ENCODE data around the gene SPEF1. TPM values are rescaled to one million over a fixed set of nuclear protein-coding genes. Genes with fewer than 3 reads are reported as not detected.

SPEF1 gene
- total RNA-seq, 1 donor from 2014 or later = not detected

- Mint-ChIP-seq H3K27me3 (ENCODE audit: unreplicated experiment) (no peaks in the 10 kb centered on the region), H3K4me1 (ENCODE audit: unreplicated experiment) (peaks cover 27% of the 10 kb centered on the region), H3K4me3 (ENCODE audit: unreplicated experiment) (no peak overlapping the region), H3K9me3 (ENCODE audit: unreplicated experiment) (no peaks in the 10 kb centered on the region), H3K27ac (ENCODE audit: unreplicated experiment) (no peak overlapping the region), H3K36me3 (ENCODE audit: unreplicated experiment) (peaks cover 3% of the 10 kb centered on the region)
- no peak for TF ChIP-seq CTCF (IDR thresholded peaks at IDR 0.05)
- DNase-seq (ENCODE audit: extremely low spot score, unreplicated experiment) = no peak
These were observed 15.9 kb downstream of the SPEF1 start for GRCh38 chr20:3765171-3765882.

DNA sequence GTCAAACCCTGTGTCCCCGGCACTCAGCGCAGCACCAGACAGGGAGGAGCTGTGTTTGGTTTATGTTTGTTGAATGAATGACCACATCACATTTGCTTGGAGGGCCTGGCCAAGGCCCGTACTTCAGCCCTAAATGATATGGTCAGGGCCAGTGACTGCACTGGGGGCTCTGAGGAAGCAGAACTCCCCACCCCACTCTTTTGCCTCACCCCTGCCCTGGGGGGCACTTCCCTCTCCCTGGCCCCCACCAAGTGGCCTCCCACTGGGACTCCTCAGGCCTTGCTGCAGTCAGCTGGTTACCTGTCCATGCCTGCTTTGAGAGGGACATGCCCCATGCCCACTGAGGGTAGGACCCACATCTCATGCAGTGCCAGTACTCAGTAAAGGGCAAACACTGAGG is 16.6 kb downstream of the SPEF1 start:
- H3K9me3 Mint-ChIP-seq (ENCODE audit: unreplicated experiment) = no peaks in the 10 kb centered on the region
- no peak overlapping the region for H3K27ac Mint-ChIP-seq (ENCODE audit: unreplicated experiment)
- H3K27me3 Mint-ChIP-seq (ENCODE audit: unreplicated experiment) = no peaks in the 10 kb centered on the region
- no peak for DNase-seq (ENCODE audit: extremely low spot score, unreplicated experiment)
- peaks cover 3% of the 10 kb centered on the region for H3K36me3 Mint-ChIP-seq (ENCODE audit: unreplicated experiment)
- H3K4me3 Mint-ChIP-seq (ENCODE audit: unreplicated experiment) = no peak overlapping the region
- peaks cover 27% of the 10 kb centered on the region for H3K4me1 Mint-ChIP-seq (ENCODE audit: unreplicated experiment)
- TF ChIP-seq CTCF (IDR thresholded peaks at IDR 0.05) = no peak

GRCh38 chr20:3763671-3764601 is 17.3 kb downstream of the SPEF1 start:
- H3K36me3 Mint-ChIP-seq (ENCODE audit: unreplicated experiment) = peaks cover 3% of the 10 kb centered on the region
- no peak for DNase-seq (ENCODE audit: extremely low spot score, unreplicated experiment)
- H3K27me3 Mint-ChIP-seq (ENCODE audit: unreplicated experiment) = no peaks in the 10 kb centered on the region
- H3K4me3 Mint-ChIP-seq (ENCODE audit: unreplicated experiment) = no peak overlapping the region
- H3K27ac Mint-ChIP-seq (ENCODE audit: unreplicated experiment) = no peak overlapping the region
- no peaks in the 10 kb centered on the region for H3K9me3 Mint-ChIP-seq (ENCODE audit: unreplicated experiment)
- no peak for TF ChIP-seq CTCF (IDR thresholded peaks at IDR 0.05)
- peaks cover 24% of the 10 kb centered on the region for H3K4me1 Mint-ChIP-seq (ENCODE audit: unreplicated experiment)

DNA sequence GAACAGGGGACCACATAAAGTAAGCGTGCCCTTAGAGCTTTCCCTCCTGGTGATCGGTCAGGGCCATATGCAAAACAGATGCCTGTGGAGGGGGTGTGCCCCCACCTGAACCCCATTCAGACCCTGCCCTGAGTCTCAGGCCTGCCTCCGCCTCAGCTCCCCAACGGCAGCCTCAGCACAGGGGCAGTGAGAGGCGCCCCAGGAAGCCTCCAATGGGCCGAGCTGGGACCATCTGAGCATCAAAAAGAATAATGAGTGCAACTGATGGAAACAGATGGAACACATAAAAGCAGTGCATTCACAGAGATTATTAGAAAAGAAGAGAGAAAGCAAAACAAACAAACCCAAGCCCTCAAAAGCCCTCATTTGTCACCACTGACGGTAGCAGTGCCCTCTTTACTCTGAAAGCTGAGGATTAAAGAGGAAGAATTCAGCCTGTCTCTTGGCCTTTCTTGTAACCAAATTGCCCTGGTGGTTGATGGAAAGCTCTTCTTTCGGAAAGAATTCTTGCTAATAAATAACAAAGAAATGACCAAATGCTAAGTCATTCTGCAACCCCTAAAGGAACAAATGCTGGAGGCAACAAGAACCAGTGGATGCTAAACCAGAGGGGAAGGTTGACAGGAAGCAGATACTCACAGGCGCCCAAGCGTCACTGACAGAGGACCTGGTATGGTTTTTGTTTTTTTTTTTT is 20.4 kb downstream of the SPEF1 start:
- DNase-seq (ENCODE audit: extremely low spot score, unreplicated experiment) = no peak
- TF ChIP-seq CTCF (IDR thresholded peaks at IDR 0.05) = no peak
- H3K4me3 Mint-ChIP-seq (ENCODE audit: unreplicated experiment) = no peak overlapping the region
- H3K27me3 Mint-ChIP-seq (ENCODE audit: unreplicated experiment) = no peaks in the 10 kb centered on the region
- no peaks in the 10 kb centered on the region for H3K9me3 Mint-ChIP-seq (ENCODE audit: unreplicated experiment)
- no peak overlapping the region for H3K27ac Mint-ChIP-seq (ENCODE audit: unreplicated experiment)
- peaks cover 5% of the 10 kb centered on the region for H3K4me1 Mint-ChIP-seq (ENCODE audit: unreplicated experiment)
- H3K36me3 Mint-ChIP-seq (ENCODE audit: unreplicated experiment) = peaks cover 6% of the 10 kb centered on the region

All from osteocyte (in vitro differentiated cells).